GM21515 (cell line): ENCODE data around the gene TDRD3.
"Not testable (repeated sequence)": the region's sequence is repeated elsewhere in the genome, so short reads cannot be mapped to it uniquely, and the experiment has no call there.

Source experiments
- ATAC-seq: cut with Tn5 transposase; IDR thresholded peaks from one replicate; pipeline ENCODE4 v1.9.1; 2021; ENCODE audit not compliant: unreplicated experiment

The TDRD3 gene

DNA sequence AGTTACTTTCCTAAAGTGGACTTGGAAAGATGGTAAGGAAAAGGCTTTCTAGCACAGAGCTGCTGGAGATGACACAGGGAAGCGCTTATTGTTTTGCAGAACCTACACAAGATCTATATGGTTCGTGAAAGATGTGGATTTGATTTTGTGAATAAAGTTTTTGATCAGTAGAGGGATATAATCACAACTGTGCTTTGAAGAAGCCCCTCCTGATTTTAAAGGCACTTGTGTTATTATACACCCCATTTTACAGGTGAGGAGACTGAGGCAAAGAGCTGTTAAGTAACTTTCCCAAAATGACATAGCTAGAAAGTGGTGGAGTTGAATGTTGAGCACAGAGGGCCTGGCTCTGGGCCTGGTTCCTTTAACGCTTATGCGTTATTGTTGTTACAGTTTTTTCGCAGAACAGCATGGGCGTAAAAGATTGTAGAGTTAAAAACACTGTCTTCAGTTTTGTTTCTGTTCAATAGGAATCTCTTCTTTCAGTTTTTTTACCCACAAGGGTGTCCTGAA, 1.4 kb downstream of the TDRD3 start:
- ATAC-seq: no peak

DNA sequence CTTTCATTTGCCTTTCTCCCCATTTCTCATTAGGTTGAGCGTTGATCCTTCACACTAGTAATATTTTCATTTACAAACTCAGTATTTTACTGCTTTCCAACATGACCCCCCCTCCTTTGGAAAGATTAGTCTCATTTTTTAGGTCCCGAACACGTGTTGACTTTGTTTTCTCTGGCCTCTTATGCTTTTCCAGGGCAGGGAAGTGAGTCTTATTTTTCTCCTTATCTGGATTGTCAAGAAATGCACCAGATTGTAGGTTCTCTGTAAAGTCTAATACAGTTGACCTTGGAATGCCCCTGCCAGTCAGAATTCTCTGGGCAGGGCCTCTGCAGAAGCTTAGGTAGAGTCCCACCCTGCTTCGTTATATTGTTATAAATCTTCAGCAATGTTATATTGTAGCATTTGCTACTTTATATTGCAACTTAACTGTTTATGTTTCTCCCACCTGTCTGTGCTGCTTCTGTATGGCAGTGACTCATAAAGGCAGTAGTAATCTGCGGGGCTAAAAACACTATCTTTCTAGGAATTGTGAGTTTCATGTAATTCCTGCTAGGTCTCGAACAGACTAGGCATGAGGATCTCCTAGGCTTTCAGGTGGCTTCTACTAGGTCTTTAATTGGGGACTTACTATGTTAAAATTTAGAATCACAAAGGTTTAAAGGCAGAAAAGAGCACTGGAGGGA, 2.0 kb downstream of the TDRD3 start:
- ATAC-seq: no peak

DNA sequence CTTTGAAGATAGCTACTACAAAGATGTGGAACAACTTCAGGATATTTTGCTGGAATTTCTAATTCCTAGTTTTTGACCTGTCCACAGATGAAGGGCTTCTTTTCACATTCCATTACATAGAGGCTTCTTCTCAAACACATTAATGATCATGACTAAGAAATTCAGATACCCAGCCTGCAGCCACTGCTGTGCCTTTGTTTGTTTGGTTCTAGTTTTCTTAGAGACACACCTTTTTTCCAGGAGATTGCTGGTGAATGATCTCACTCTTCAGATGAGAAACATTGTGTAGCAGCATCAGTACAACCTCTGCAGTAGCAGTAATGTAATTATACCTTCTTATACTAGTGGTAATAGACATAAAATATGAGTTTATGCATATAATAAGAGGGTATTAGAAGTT, 5.0 kb downstream of the TDRD3 start:
- no peak for ATAC-seq

DNA sequence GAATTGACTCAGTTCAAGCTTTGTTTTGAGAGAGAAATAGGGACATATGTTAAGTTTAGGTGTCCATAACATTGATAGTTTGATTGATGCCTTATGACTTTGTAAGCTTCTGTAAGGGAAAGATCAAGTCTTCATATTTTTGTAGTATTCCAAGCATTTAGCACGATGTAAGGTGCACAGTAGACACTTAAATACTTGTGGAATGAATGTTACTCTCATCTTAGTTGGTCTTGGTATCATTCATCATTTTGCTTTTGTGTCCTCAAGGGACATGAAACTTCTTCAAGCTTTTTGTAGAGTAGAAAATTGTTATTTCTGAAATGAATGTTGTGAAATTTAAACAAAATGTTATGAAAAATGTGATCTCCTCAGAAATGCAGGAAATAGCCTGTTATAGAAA, 10.1 kb downstream of the TDRD3 start:
- ATAC-seq: no peak

DNA sequence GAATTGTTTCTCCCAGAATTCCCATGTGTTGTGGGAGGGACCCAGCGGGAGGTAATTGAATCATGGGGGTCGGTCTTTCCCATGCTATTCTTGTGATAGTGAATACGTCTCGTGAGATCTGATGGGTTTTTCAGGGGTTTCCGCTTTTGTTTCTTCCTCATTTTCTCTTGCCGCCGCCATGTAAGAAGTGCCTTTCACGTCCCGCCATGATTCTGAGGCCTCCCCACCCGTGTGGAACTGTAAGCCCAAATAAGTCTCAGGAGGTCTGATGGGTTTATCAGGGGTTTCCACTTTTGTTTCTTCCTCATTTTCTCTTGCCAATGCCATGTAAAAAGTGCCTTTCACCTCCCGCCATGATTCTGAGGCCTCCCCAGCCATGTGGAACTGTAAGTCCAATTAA, 10.8 kb downstream of the TDRD3 start:
- ATAC-seq: not testable (repeated sequence)

DNA sequence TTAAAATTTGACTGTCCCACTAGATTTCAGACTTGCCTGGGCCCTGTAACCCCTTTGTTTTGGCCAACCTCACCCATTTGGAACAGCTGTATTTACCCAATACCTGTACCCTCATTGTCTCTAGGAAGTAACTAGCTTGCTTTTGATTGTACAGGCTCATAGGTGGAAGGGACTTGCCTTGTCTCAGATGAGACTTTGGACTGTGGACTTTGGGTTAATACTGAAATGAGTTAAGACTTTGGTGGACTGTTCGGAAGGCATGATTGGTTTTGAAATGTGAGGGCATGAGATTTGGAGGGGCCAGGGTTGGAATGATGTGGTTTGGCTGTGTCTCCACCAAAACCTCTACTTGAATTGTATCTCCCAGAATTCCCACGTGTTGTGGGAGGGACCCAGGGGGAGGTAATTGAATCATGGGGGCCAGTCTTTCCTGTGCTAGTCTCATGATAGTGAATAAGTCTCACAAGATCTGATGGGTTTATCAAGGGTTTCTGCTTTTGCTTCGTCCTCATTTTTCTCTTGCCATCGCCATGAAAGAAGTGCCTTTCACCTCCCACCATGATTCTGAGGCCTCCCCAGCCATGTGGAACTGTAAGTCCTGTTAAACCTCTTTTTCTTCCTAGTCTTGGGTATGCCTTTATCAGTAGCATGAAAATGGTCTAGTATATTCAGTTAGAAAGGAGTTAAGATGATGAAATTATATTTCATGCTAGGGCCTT, 12.7 kb downstream of the TDRD3 start:
- not testable (repeated sequence) for ATAC-seq

DNA sequence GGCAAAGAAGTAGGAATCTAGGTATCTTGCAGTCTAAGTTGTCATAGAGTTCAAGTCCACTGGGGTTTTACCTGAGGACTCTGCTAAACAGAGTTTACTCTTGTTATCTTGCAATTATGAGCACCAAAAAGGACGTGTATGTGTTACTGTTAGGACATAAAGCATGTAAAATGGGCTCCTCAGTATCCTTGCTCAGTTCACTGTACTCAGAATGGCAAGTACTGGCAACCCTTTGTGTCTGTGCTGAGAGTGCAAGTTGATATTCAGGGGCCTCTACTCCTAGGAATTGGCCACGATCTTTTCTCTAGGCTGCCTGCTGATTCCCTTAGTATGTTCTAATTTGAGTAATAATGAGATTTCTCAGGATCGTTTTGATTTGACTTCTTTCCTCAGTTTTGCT, 13.3 kb downstream of the TDRD3 start:
- no peak for ATAC-seq

DNA sequence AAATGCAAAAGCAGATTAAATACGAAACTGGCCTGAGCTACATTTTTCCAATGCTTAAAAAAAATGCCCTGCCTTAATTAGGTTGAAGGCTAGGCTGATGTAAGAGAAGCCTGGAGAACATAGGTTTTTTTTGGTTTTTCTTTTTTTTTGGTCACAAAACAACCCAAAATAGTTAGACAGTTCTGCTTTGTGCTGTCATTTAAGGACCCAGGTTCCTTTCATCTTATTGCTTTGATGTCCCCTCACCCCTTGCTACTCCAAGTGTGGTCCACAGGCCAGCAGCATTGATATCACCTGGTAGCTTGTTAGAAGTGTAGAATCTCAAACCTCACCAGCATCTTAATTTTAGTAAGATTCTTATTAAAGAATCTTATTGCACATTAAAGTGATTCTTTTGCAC, 14.4 kb downstream of the TDRD3 start:
- ATAC-seq: no peak

DNA sequence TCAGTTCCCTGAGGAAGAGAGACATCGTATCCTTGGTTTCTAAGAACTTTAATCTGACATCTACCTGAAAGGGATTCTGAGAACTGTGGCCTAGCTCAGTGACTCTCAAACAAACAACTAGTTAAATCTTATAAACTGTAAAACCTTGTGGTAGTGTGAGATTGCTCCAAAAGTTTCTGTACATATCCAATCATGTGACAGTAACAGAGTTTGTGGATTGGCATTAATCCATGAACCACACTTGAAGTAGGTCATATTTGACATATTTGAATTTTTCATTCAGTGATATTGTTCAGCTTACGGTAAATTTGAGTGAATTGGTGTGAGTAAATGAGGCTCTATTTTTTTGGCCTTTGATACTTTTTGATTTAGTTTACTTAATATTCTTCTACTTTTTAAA, 15.0 kb downstream of the TDRD3 start:
- no peak for ATAC-seq

DNA sequence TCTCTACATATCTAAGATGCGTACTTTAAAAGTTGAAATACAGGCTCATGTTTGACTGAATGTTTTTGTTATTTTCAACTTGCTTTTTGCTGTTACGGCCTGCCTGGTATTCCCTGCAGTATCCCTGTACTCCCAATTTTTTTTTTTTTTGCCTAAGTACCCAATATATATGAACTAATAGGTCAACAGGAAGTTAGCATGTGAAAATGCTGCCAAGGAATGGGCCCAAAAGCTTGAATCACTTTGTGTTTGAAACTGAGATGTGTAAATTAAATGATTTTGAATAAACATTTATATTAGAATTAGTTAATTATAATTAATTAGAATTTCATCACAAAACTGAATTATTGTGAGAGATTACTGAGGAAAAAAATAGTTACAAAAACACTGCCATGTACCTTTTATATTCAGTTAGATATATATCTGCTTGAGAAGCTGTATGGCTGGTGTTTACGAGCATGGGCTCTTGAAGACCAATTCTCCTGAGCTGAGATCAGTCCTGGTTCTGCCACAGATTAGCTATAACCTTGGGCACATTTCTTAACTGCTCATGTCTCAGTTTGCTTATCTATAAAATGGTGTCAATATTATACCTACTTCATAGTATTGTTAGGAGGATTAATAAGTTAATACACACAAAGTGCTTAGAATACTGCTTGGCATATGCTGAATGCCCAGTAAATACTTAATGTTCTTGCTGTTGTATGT, 16.0 kb downstream of the TDRD3 start:
- ATAC-seq: no peak

DNA sequence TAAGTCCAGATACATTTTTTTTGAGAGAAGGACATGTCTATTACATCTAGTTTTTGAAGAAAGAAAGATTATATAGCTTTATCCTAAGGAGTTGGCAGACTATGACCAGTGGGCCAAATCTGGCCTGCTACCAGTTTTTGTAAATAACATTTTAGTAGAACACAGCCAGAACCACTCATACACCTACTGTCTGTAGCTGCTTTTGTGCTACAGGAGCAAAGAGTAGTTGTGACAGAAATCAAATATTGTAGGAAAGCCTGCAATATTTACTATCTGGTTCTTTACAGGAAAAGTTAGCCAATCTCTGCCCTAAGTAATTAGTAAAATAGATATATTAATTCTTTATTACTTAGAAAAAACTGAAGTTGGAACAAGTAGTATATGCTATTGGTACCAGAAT, 17.2 kb downstream of the TDRD3 start:
- no peak for ATAC-seq

DNA sequence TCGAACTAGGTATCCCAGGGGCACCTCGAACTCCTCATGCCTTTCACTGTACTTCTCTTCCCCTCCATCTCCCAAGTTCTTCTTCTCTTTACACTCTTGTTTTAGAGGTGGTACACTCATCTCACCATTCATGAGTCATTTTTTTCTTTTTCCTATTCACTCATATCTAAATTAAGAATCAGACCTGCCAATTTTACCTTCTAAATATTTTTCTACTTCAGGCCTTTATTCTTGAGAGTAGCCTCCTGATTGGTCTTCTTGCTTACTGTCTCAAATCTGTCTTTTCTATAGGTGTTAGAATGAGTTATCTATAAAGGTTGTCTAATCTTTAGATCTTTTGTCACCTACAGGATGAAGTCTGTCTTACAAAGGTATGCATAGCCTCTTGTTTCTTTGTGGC, 20.7 kb downstream of the TDRD3 start:
- ATAC-seq: no peak

DNA sequence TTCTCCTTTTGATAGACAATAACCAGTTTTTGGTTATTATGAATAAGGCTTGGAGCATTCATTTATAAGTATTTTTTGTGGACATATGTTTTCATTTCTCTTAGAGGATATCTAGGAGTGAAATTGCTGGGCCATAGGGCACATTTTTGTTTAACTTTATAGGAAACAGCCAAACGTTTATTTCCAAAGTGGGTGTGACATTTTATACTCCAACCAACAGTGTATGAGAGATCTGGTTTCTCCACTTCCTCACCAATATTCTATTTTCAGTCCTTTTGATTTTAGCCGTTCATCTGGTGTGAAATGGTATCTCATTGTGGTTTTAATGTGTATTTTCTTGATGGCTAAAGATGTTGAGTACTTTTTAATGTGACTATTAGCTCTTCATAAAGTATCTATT, 21.9 kb downstream of the TDRD3 start:
- no peak for ATAC-seq

DNA sequence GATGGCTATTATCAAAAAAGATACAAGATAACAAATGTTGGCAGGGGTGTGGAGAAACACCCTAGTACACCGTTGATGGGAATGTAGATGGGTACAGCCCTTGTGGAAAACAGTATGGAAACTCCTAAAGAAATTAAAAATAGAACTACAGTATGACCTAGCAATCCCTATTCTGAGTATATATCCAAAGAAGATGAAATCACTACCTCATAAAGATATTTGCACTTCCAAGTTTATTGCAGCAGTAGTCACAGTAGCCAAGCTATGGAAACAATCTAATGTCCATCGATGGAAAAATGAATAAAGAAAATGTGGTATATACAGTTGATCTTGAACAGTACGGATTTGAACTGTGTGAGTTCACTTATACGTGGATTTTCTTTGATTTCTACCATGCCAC, 28.3 kb downstream of the TDRD3 start:
- no peak for ATAC-seq

DNA sequence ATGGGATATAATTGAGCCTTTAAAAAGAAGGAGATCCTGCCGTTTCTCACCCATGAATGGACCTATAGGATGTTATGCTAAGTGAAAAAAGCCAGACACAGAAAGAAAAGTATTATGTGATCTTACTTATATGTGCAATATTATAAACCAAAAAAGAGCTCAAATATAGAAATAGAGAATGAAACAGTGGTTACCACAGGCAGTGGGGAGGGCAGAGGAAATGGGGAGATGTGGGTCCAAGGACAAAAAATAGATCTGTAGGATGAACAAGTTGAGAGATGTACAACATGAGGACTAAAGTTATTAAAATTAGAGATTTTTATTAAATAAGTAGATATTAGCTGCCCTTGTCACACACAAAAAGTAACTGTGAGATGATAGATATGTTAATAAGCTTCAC, 29.1 kb downstream of the TDRD3 start:
- no peak for ATAC-seq

DNA sequence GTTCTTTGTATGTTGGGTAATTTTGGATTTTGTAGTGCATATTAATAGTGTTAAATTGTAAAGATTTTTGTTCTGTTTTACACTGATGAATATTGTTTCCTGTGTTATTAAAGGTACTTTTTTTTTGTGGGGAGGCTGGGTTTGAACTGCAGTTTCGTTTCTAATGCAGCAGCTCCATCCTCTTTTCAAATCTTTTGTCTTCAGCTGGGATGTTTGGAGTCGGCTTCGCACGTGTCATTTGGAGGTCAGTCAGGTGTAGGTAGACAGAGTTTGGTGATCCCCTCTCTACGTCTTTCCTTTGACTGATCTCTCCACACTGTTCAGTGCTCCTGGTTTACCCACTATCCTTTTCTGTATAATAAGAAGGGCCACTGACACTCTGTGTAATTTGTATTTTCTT, 30.3 kb downstream of the TDRD3 start:
- ATAC-seq: peak; percentile 45

DNA sequence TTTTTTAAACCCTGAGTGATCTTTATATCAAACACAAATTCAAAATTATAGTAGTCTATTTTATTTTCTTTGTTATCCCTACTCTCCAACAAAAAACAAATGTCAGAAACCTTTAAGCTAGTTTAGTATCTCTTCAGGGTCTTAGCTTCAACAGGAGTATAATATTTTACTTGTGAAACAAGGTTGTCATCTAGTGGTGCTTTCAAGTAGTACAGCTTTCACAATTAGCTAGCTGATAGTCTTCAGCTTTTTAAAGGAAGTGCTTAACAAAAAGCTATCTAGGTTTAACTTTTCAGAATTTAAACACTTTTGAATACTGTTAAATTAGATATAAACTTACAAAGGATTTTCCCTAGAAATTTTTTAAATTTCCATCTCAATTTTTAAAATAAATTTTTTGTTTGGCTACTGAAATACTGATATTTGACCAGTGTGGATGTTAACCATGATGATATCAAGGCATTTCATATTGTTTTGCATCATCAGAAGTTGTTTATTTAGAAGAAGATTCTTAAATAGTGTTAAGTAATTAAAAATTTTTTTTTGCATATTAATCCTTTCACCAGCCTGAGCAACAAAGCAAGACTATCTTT, 34.2 kb downstream of the TDRD3 start:
- peak; percentile 75 for ATAC-seq

DNA sequence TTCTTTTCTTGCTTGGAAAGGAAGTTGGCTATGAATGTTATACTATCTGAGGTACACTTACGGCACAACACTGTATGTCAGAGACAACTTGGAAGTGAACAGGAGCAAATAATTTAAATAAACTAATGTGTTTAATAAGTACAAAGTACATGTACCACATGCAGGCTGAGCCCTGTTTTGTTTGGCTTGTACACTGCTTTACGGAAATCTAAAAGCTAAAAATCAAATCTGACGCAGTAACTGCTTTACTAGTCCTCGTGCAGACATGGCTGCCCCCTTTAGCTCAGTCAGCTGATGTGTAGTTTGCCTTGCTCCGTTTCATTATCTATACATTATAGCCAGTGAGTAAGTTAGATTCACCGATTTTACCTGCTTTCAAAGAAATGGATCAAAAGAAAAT, 36.5 kb downstream of the TDRD3 start:
- ATAC-seq: no peak

DNA sequence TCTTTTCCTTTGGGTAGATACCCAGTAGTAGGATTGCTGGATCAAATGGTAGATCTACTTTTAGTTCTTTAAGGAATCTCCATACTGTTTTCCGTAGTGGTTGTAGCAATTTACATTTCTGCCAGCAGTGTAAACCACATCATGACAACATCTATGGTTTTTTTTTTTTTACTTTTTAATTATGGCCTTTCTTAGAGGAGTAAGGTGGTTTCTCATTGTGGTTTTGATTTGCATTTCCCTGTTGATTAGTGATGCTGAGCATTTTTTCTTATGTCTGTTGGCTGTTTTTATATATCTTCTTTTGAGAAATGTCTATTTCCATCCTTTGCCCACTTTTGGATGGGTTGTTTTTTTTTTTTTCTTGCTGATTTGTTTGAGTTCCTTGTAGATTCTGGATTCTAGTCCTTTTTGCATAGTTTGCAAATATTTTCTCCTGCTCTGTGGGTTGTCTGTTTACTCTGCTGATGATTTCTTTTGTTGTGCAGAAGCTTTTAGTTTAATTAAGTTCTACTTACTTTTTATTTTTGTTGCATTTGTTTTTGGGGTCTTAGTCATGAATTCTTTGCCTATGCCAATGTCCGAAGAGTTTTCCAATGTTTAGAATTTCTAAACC, 38.8 kb downstream of the TDRD3 start:
- ATAC-seq: no peak

DNA sequence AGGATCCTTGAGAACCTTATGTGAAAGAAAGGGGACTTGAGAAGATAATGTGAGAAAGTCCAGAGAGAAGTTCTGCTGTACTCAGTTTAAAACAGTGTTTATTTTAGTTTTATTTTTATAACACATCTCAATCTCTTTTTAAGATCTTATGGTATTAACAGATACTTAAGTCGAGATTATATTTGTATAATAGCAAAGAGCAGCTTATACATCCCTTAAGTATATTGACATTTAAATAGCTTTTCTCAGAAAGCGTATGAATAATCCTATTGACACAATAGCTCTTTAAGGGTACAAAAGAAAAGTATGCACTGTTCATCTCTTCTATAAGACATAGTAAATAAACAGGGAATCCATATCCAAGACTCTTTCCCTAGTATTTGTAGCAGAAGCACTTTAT, 42.2 kb downstream of the TDRD3 start:
- ATAC-seq: no peak

DNA sequence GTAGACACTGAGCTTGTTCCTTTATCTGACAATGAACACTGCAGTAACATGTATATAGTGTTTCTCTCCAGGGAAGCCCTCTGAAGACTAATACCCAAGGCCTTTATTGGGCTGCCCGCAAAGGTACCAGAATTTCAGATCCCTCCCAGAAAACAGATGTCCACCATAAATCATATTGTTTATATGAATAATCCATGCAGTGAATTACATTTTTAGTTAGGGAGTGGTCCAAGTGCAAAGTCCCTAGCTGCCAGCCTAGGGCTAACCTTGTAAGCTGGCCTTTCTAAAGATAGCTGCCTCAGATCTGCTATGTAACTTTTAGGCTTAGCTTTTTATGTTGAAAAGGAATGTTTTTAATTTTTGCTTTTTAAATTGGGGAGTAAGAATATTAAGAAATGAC, 44.7 kb downstream of the TDRD3 start:
- ATAC-seq: no peak
